SK-N-SH (cell line): ENCODE measurements around the gene MEFV. TPM values are rescaled to one million over a fixed set of nuclear protein-coding genes. Genes with fewer than 3 reads are reported as not detected.
"Not testable (repeated sequence)": the region's sequence is repeated elsewhere in the genome, so short reads cannot be mapped to it uniquely, and the experiment has no call there.

Source experiments
- CTCF ChIA-PET: fragments of 300-600, 350-600 bp; formaldehyde crosslinking; extraction: SDS; loops from one replicate; lab custom pipeline; 2021; lab: Yijun Ruan, JAX
- POLR2A ChIA-PET: fragments of 350-600 bp; sonication (Branson Sonifier 250); formaldehyde crosslinking; extraction: SDS; loops from one replicate; lab custom pipeline; 2020; ENCODE audit warnings: antibody characterized with exemption, inconsistent platforms; lab: Yijun Ruan, JAX
- DNase-seq: peaks from one replicate; pipeline ENCODE4 v3.0.0; 2012
- H2AFZ ChIP-seq: fragments of 200-600 bp; sonication (generic); 2 replicates; pipeline ENCODE4 v1.8.1; 2016; ENCODE audit warnings: antibody characterized with exemption, mild to moderate bottlenecking, low read depth
- H3F3A ChIP-seq: fragments of 200-600 bp; sonication (generic); replicated peaks from 2 replicates; pipeline ENCODE3; 2016; ENCODE audit warnings: antibody characterized with exemption, mild to moderate bottlenecking; ENCODE audit not compliant: insufficient read depth
- H3K27ac ChIP-seq, 2 experiments: fragments of 200-500 bp in 1 of 2; fragments of 200-600 bp in 1 of 2; sonication (Bioruptor generic) in 1 of 2; sonication (generic), shearing (Covaris generic) in 1 of 2; 2 replicates each; pipeline versions ENCODE4 v1.5.1 to v1.6.1; 2014 to 2016; ENCODE audit warnings: low read depth in 2 of 2, inconsistent platforms in 1 of 2, low read length in 1 of 2, mild to moderate bottlenecking in 1 of 2, mixed read lengths in 1 of 2
- H3K27me3 ChIP-seq: fragments of 200-600 bp; sonication (generic), shearing (Covaris generic); 2 replicates; pipeline ENCODE4 v1.6.1; 2016; ENCODE audit warnings: mixed run types; ENCODE audit not compliant: insufficient read depth
- H3K36me3 ChIP-seq, 2 experiments: fragments of 200-500 bp in 1 of 2; fragments of 200-600 bp in 1 of 2; sonication (Bioruptor generic) in 1 of 2; sonication (generic) in 1 of 2; replicated peaks in 1 of 2; 2 replicates each; pipeline versions ENCODE3 to v1.5.1; 2014 to 2016; ENCODE audit warnings: low read length in 1 of 2, mild to moderate bottlenecking in 1 of 2; ENCODE audit not compliant: insufficient read depth in 2 of 2, control insufficient read depth in 1 of 2
- H3K4me1 ChIP-seq, 2 experiments: fragments of 200-500 bp in 1 of 2; fragments of 200-600 bp in 1 of 2; sonication (Bioruptor generic) in 1 of 2; sonication (generic), shearing (Covaris generic) in 1 of 2; 2 replicates each; pipeline versions ENCODE4 v1.5.1 to v1.6.1; 2014 to 2016; ENCODE audit warnings: low read depth in 1 of 2, low read length in 1 of 2, mixed run types in 1 of 2; ENCODE audit not compliant: insufficient read depth in 2 of 2, control insufficient read depth in 1 of 2
- H3K4me2 ChIP-seq: fragments of 200-600 bp; sonication (generic), shearing (Covaris generic); 2 replicates; pipeline ENCODE4 v1.6.1; 2017; ENCODE audit warnings: mixed run types
- H3K4me3 ChIP-seq, 2 experiments: fragments of 200-500 bp in 1 of 2; fragments of 200-600 bp in 1 of 2; sonication (Bioruptor generic) in 1 of 2; sonication (generic), shearing (Covaris generic) in 1 of 2; 2 replicates each; pipeline versions ENCODE4 v1.5.1 to v1.8.1; 2014 to 2016; ENCODE audit warnings: low read depth in 2 of 2, inconsistent platforms in 1 of 2, low read length in 1 of 2, mild to moderate bottlenecking in 1 of 2, mixed read lengths in 1 of 2, moderate library complexity in 1 of 2
- H3K79me2 ChIP-seq: fragments of 200-600 bp; sonication (generic); 2 replicates; pipeline ENCODE4 v1.8.1; 2017; ENCODE audit warnings: mild to moderate bottlenecking; ENCODE audit not compliant: insufficient read depth
- H3K9ac ChIP-seq: fragments of 200-600 bp; sonication (generic); 2 replicates; pipeline ENCODE4 v1.6.1; 2017; ENCODE audit warnings: mixed run types
- H3K9me2 ChIP-seq: fragments of 200-600 bp; sonication (generic); 2 replicates; pipeline ENCODE4 v1.6.1; 2017; ENCODE audit warnings: mixed run types
- H3K9me3 ChIP-seq: fragments of 200-600 bp; sonication (generic); 2 replicates; pipeline ENCODE4 v1.6.1; 2017; ENCODE audit warnings: mixed run types, mild to moderate bottlenecking, moderate library complexity
- H4K20me1 ChIP-seq: fragments of 200-600 bp; sonication (generic); 2 replicates; pipeline ENCODE4 v1.6.1; 2017; ENCODE audit warnings: mild to moderate bottlenecking, mixed run types; ENCODE audit not compliant: insufficient read depth
- CHD2 ChIP-seq: fragments of 150-350 bp; IDR thresholded peaks from 2 replicates; pipeline ENCODE4 v1.6.1; 2018; ENCODE audit warnings: low read length; ENCODE audit not compliant: partially characterized antibody
- EZH2phosphoT487 ChIP-seq: fragments of 200-600 bp; sonication (generic); IDR thresholded peaks from 2 replicates; pipeline ENCODE4 v1.6.1; 2017; ENCODE audit warnings: low read depth, mixed run types, mild to moderate bottlenecking, antibody characterized with exemption, moderate library complexity, borderline replicate concordance
- POLR2AphosphoS5 ChIP-seq: IDR thresholded peaks from 2 replicates; pipeline ENCODE4 v1.6.1; 2012; ENCODE audit warnings: low read depth, low read length
- RFX5 ChIP-seq: IDR thresholded peaks from 2 replicates; pipeline ENCODE4 v1.6.1; 2012; ENCODE audit warnings: mild to moderate bottlenecking, improper control_type of control experiment, low read length
- SIN3A ChIP-seq: IDR thresholded peaks from 2 replicates; pipeline ENCODE4 v1.6.1; 2012; ENCODE audit warnings: low read depth, mild to moderate bottlenecking, low read length, moderate library complexity, borderline replicate concordance
- SMC3 ChIP-seq: IDR thresholded peaks from 2 replicates; pipeline ENCODE4 v1.6.1; 2012; ENCODE audit warnings: low read depth, low read length, improper control_type of control experiment
- WGBS: methylation state at CpG from one replicate; pipeline ENCODE4 v1.1.6; 2017; ENCODE audit warnings: low lambda C conversion rate; 5-methylcytosine and 5-hydroxymethylcytosine counted together
- polyA plus RNA-seq, 3 experiments: library from polyadenylated mRNA; depleted of rRNA; stranded (reverse); fragments of >200 nt; gene quantifications; 2 replicates each; pipeline ENCODE4 v1.2.3, GENCODE V29; 2012
- TF ChIP-seq, protein P1 (sequence below): fragments of 200-600 bp; sonication (generic); IDR thresholded peaks from 2 replicates; pipeline ENCODE4 v1.6.1; 2017; ENCODE audit warnings: antibody characterized with exemption, mild to moderate bottlenecking, moderate library complexity
- TF ChIP-seq, protein P2 (sequence below): fragments of 150-350 bp; IDR thresholded peaks from 2 replicates; pipeline ENCODE4 v1.6.1; 2017; ENCODE audit warnings: antibody characterized with exemption, low read length, low read depth, borderline replicate concordance
- TF ChIP-seq, protein P3 (sequence below): fragments of 150-350 bp; IDR thresholded peaks from 2 replicates; pipeline ENCODE4 v1.6.1; 2016; ENCODE audit warnings: mild to moderate bottlenecking, low read depth, low read length
- TF ChIP-seq, protein P4 (sequence below): IDR thresholded peaks from 2 replicates; pipeline ENCODE4 v1.6.1; 2012; ENCODE audit warnings: mild to moderate bottlenecking, low read depth, low read length, moderate library complexity

MEFV gene
- polyA plus RNA-seq, 1 of the 3 experiments (the other 2 are of a cell fraction): not detected

DNA sequence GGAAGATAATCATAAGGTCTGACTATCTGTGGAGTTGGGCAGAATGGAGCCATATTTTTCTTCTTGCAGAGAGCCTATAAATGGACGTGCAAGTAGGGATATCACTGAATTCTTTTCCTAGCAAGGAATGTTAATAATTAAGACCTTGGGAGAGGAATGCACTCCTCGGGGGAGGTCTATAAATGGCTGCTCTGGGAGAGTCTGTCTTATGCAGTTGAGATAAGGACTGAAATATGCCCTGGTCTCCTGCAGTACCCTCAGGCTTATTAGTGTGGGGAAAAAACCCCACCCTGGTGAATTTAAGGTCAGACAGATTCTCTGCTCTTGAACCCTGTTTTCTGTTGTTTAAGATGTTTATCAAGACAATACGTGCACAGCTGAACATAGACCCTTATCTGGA is 50.5 kb downstream of the MEFV start:
- H4K20me1 ChIP-seq, H3K79me2 ChIP-seq, H3K9ac ChIP-seq, CTCF ChIA-PET, H3K9me2 ChIP-seq, H2AFZ ChIP-seq, H3K4me2 ChIP-seq, DNase-seq, H3K4me3 ChIP-seq, H3K4me1 ChIP-seq, H3K27ac ChIP-seq, H3K27me3 ChIP-seq, H3F3A ChIP-seq, POLR2A ChIA-PET, H3K9me3 ChIP-seq, H3K36me3 ChIP-seq: not testable (repeated sequence)
- WGBS: 12% methylated on average over 3 of the region's 3 CpGs

DNA sequence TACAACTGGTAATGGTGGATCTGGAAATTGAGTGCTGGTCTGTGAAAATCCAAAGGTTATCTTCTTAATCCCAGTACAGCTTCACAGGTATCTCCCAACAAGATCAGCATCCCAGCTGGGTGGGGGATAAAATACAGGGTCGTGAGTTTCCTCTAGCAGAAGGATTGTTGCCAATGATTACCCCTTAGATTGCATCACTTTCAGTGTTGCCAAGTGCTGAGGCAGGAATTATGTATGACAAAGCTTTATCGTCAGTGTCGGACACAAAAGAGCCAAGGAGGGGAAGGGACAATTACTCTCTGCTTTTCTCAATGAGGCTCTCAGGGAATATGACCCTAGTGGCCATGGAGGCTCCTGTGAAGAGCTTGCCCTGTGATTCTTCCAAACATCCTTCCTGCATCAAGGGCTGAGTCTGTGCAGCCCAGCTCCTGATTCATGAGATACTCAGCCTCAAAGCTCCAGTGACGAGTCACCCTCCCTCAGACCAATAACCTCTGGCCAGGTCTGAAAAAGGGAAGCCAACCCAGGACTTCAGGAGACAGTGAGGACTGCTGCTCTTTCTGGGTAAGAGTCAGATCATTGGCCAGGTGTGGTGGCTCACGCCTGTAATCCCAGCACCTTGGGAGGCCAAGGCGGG is 53.4 kb downstream of the MEFV start:
- H3K36me3 ChIP-seq: no peaks in the 10 kb centered on the region
- H4K20me1 ChIP-seq: no peaks in the 10 kb centered on the region
- H3K27me3 ChIP-seq: peaks cover 11% of the 10 kb centered on the region; the same call in 1 of the 2 replicates
- no peak for DNase-seq
- 0 out of 2 replicates have a peak, but pooled peaks cover 7% of the 10 kb centered on the region for H3K9me3 ChIP-seq
- no peak overlapping the region for H3K4me3 ChIP-seq
- ChIA-PET POLR2A (no interaction called here), CTCF (no interaction called here)
- no peak overlapping the region for H3K4me2 ChIP-seq
- H3F3A ChIP-seq: no peaks in the 10 kb centered on the region
- TF ChIP-seq, protein P1, sequence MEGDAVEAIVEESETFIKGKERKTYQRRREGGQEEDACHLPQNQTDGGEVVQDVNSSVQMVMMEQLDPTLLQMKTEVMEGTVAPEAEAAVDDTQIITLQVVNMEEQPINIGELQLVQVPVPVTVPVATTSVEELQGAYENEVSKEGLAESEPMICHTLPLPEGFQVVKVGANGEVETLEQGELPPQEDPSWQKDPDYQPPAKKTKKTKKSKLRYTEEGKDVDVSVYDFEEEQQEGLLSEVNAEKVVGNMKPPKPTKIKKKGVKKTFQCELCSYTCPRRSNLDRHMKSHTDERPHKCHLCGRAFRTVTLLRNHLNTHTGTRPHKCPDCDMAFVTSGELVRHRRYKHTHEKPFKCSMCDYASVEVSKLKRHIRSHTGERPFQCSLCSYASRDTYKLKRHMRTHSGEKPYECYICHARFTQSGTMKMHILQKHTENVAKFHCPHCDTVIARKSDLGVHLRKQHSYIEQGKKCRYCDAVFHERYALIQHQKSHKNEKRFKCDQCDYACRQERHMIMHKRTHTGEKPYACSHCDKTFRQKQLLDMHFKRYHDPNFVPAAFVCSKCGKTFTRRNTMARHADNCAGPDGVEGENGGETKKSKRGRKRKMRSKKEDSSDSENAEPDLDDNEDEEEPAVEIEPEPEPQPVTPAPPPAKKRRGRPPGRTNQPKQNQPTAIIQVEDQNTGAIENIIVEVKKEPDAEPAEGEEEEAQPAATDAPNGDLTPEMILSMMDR: no peak
- TF ChIP-seq, protein P2, sequence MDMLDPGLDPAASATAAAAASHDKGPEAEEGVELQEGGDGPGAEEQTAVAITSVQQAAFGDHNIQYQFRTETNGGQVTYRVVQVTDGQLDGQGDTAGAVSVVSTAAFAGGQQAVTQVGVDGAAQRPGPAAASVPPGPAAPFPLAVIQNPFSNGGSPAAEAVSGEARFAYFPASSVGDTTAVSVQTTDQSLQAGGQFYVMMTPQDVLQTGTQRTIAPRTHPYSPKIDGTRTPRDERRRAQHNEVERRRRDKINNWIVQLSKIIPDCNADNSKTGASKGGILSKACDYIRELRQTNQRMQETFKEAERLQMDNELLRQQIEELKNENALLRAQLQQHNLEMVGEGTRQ: no peak
- TF ChIP-seq EZH2phosphoT487: no peak
- TF ChIP-seq POLR2AphosphoS5: no peak
- TF ChIP-seq, protein P3, sequence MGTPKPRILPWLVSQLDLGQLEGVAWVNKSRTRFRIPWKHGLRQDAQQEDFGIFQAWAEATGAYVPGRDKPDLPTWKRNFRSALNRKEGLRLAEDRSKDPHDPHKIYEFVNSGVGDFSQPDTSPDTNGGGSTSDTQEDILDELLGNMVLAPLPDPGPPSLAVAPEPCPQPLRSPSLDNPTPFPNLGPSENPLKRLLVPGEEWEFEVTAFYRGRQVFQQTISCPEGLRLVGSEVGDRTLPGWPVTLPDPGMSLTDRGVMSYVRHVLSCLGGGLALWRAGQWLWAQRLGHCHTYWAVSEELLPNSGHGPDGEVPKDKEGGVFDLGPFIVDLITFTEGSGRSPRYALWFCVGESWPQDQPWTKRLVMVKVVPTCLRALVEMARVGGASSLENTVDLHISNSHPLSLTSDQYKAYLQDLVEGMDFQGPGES: no peak
- TF ChIP-seq, protein P4, sequence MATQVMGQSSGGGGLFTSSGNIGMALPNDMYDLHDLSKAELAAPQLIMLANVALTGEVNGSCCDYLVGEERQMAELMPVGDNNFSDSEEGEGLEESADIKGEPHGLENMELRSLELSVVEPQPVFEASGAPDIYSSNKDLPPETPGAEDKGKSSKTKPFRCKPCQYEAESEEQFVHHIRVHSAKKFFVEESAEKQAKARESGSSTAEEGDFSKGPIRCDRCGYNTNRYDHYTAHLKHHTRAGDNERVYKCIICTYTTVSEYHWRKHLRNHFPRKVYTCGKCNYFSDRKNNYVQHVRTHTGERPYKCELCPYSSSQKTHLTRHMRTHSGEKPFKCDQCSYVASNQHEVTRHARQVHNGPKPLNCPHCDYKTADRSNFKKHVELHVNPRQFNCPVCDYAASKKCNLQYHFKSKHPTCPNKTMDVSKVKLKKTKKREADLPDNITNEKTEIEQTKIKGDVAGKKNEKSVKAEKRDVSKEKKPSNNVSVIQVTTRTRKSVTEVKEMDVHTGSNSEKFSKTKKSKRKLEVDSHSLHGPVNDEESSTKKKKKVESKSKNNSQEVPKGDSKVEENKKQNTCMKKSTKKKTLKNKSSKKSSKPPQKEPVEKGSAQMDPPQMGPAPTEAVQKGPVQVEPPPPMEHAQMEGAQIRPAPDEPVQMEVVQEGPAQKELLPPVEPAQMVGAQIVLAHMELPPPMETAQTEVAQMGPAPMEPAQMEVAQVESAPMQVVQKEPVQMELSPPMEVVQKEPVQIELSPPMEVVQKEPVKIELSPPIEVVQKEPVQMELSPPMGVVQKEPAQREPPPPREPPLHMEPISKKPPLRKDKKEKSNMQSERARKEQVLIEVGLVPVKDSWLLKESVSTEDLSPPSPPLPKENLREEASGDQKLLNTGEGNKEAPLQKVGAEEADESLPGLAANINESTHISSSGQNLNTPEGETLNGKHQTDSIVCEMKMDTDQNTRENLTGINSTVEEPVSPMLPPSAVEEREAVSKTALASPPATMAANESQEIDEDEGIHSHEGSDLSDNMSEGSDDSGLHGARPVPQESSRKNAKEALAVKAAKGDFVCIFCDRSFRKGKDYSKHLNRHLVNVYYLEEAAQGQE: no peak
- no peak for TF ChIP-seq SIN3A
- no peak for TF ChIP-seq RFX5
- TF ChIP-seq SMC3: no peak
- TF ChIP-seq CHD2: no peak
- H3K79me2 ChIP-seq: no peaks in the 10 kb centered on the region
- no peak overlapping the region for H3K9ac ChIP-seq
- H2AFZ ChIP-seq: no peak overlapping the region
- H3K9me2 ChIP-seq: no peaks in the 10 kb centered on the region
- no peak overlapping the region for H3K27ac ChIP-seq
- 15% methylated on average over 6 of the region's 6 CpGs for WGBS
- H3K4me1 ChIP-seq: no peaks in the 10 kb centered on the region
